Activated CD4-positive, alpha-beta T cell treated with anti-CD3 and anti-CD28 coated beads, Interleukin-2, amount 10 ng/mL, durations not matched to agents 24 days and 14 days (primary cell): ENCODE measurements around the gene COMMD4. TPM values are rescaled to one million over a fixed set of nuclear protein-coding genes. Genes with fewer than 3 reads are reported as not detected.

ENCODE experiments used
- DNase-seq: peaks from one replicate; pipeline ENCODE4 v3.0.0; 2022
- H3K27ac Mint-ChIP-seq: one replicate; pipeline ENCODE4 v1.8.0; 2022; ENCODE audit warnings: mild to moderate bottlenecking, mixed read lengths
- H3K27me3 Mint-ChIP-seq: one replicate; pipeline ENCODE4 v1.8.0; 2022; ENCODE audit warnings: mixed read lengths
- H3K36me3 Mint-ChIP-seq: one replicate; pipeline ENCODE4 v1.8.0; 2022; ENCODE audit warnings: low read depth, mild to moderate bottlenecking, mixed read lengths
- H3K4me1 Mint-ChIP-seq: one replicate; pipeline ENCODE4 v1.8.0; 2021; ENCODE audit warnings: mixed read lengths
- H3K4me3 Mint-ChIP-seq: one replicate; pipeline ENCODE4 v1.8.0; 2022; ENCODE audit warnings: mild to moderate bottlenecking, moderate library complexity, mixed read lengths
- H3K9me3 Mint-ChIP-seq: one replicate; pipeline ENCODE4 v1.8.0; 2021; ENCODE audit warnings: mixed read lengths
- intact Hi-C: fragments of 100-400 bp; cut with micrococcal nuclease; formaldehyde crosslinking; loops from one replicate; pipeline ENCODE4 v1.15.1; 2023
- total RNA-seq: library from RNA; stranded (reverse); gene quantifications from 2 replicates; pipeline ENCODE4 v1.2.3, GENCODE V29; 2022

COMMD4 gene
- total RNA-seq, 1 donor from 2014 or later, result 86.7 TPM

- Mint-ChIP-seq H3K4me3 (no peak overlapping the region), H3K27ac (no peak overlapping the region), H3K36me3 (peaks cover 22% of the 10 kb centered on the region), H3K27me3 (no peaks in the 10 kb centered on the region), H3K4me1 (no peaks in the 10 kb centered on the region), H3K9me3 (no peaks in the 10 kb centered on the region)
- no peak for DNase-seq
- intact Hi-C loops, result no loop called here
Observed at GRCh38 chr15:75356006-75356405, 20.1 kb downstream of the COMMD4 start.

GRCh38 chr15:75356517-75356916, 20.7 kb downstream of the COMMD4 start:
- intact Hi-C loops, result no loop called here
- no peak for DNase-seq
- Mint-ChIP-seq H3K27ac (no peak overlapping the region), H3K4me3 (no peak overlapping the region), H3K9me3 (no peaks in the 10 kb centered on the region), H3K4me1 (no peaks in the 10 kb centered on the region), H3K27me3 (no peaks in the 10 kb centered on the region), H3K36me3 (peaks cover 23% of the 10 kb centered on the region)

- Mint-ChIP-seq H3K27ac (no peak overlapping the region), H3K4me3 (no peak overlapping the region), H3K36me3 (peaks cover 20% of the 10 kb centered on the region), H3K27me3 (no peaks in the 10 kb centered on the region), H3K9me3 (no peaks in the 10 kb centered on the region), H3K4me1 (no peaks in the 10 kb centered on the region)
- DNase-seq, result no peak
- intact Hi-C loops, result no loop called here
Observed at GRCh38 chr15:75357976-75358673, 22.3 kb downstream of the COMMD4 start.

GRCh38 chr15:75358771-75359536, 23.1 kb downstream of the COMMD4 start:
- no peak overlapping the region for H3K4me3 Mint-ChIP-seq
- H3K27ac Mint-ChIP-seq, result no peak overlapping the region

GRCh38 chr15:75359537-75360250, 23.8 kb downstream of the COMMD4 start:
- Mint-ChIP-seq H3K4me1 (no peaks in the 10 kb centered on the region), H3K36me3 (peaks cover 26% of the 10 kb centered on the region), H3K27me3 (no peaks in the 10 kb centered on the region), H3K27ac (no peak overlapping the region), H3K4me3 (no peak overlapping the region), H3K9me3 (no peaks in the 10 kb centered on the region)
- DNase-seq, result no peak
- intact Hi-C loops, result no loop called here

More at GRCh38 chr15:75358771-75359536, 23.1 kb downstream of the COMMD4 start:
- no peaks in the 10 kb centered on the region for H3K27me3 Mint-ChIP-seq
- peaks cover 20% of the 10 kb centered on the region for H3K36me3 Mint-ChIP-seq
- no peaks in the 10 kb centered on the region for H3K9me3 Mint-ChIP-seq
- no peak for DNase-seq
- no peaks in the 10 kb centered on the region for H3K4me1 Mint-ChIP-seq
- intact Hi-C loops, result no loop called here

GRCh38 chr15:75360391-75360790, 24.5 kb downstream of the COMMD4 start:
- H3K27me3 Mint-ChIP-seq, result no peaks in the 10 kb centered on the region
- no peak overlapping the region for H3K4me3 Mint-ChIP-seq
- peaks cover 30% of the 10 kb centered on the region for H3K36me3 Mint-ChIP-seq
- no peaks in the 10 kb centered on the region for H3K9me3 Mint-ChIP-seq
- intact Hi-C loops, result no loop called here
- DNase-seq, result no peak
- peaks cover 1% of the 10 kb centered on the region for H3K4me1 Mint-ChIP-seq
- H3K27ac Mint-ChIP-seq, result no peak overlapping the region

GRCh38 chr15:75360856-75361255, 25.0 kb downstream of the COMMD4 start:
- no peaks in the 10 kb centered on the region for H3K9me3 Mint-ChIP-seq
- no peak overlapping the region for H3K27ac Mint-ChIP-seq
- peaks cover 1% of the 10 kb centered on the region for H3K4me1 Mint-ChIP-seq
- intact Hi-C loops, result no loop called here
- no peak for DNase-seq
- no peak overlapping the region for H3K4me3 Mint-ChIP-seq
- peaks cover 32% of the 10 kb centered on the region for H3K36me3 Mint-ChIP-seq
- H3K27me3 Mint-ChIP-seq, result no peaks in the 10 kb centered on the region

- Mint-ChIP-seq H3K4me3 (no peak overlapping the region), H3K27ac (no peak overlapping the region), H3K4me1 (peaks cover 1% of the 10 kb centered on the region), H3K36me3 (peaks cover 30% of the 10 kb centered on the region), H3K9me3 (no peaks in the 10 kb centered on the region), H3K27me3 (no peaks in the 10 kb centered on the region)
- intact Hi-C loops, result no loop called here
- DNase-seq, result no peak
Observed at GRCh38 chr15:75361361-75361988, 25.6 kb downstream of the COMMD4 start.

- Mint-ChIP-seq H3K4me3 (no peak overlapping the region), H3K36me3 (peaks cover 30% of the 10 kb centered on the region), H3K9me3 (no peaks in the 10 kb centered on the region), H3K27ac (no peak overlapping the region), H3K4me1 (peaks cover 4% of the 10 kb centered on the region), H3K27me3 (no peaks in the 10 kb centered on the region)
- intact Hi-C loops, result no loop called here
- DNase-seq, result no peak
Observed at GRCh38 chr15:75361989-75362641, 26.3 kb downstream of the COMMD4 start.

- no peak overlapping the region for H3K4me3 Mint-ChIP-seq
- no peak overlapping the region for H3K27ac Mint-ChIP-seq
- H3K9me3 Mint-ChIP-seq, result no peaks in the 10 kb centered on the region
- no peak for DNase-seq
- H3K27me3 Mint-ChIP-seq, result no peaks in the 10 kb centered on the region
- H3K4me1 Mint-ChIP-seq, result peaks cover 8% of the 10 kb centered on the region
- intact Hi-C loops, result no loop called here
- H3K36me3 Mint-ChIP-seq, result peaks cover 30% of the 10 kb centered on the region
Observed at GRCh38 chr15:75362642-75363249, 26.9 kb downstream of the COMMD4 start.

- Mint-ChIP-seq H3K27me3 (no peaks in the 10 kb centered on the region), H3K9me3 (no peaks in the 10 kb centered on the region), H3K36me3 (peaks cover 30% of the 10 kb centered on the region), H3K27ac (no peak overlapping the region), H3K4me3 (no peak overlapping the region), H3K4me1 (peaks cover 11% of the 10 kb centered on the region)
- DNase-seq, result no peak
- intact Hi-C loops, result no loop called here
Observed at GRCh38 chr15:75363786-75364185, 27.9 kb downstream of the COMMD4 start.

GRCh38 chr15:75364881-75365280, 29.0 kb downstream of the COMMD4 start:
- Mint-ChIP-seq H3K27me3 (no peaks in the 10 kb centered on the region), H3K27ac (no peak overlapping the region), H3K9me3 (no peaks in the 10 kb centered on the region), H3K36me3 (peaks cover 30% of the 10 kb centered on the region), H3K4me3 (no peak overlapping the region), H3K4me1 (peaks cover 22% of the 10 kb centered on the region)
- DNase-seq, result no peak
- intact Hi-C loops, result loop anchor here (5.0 kb wide), 1 partner anchor 428 kb away; the partner anchor contains the start of gene COX5A

GRCh38 chr15:75366163-75366562, 30.3 kb downstream of the COMMD4 start:
- Mint-ChIP-seq H3K36me3 (peaks cover 33% of the 10 kb centered on the region), H3K4me1 (peaks cover 24% of the 10 kb centered on the region), H3K27me3 (no peaks in the 10 kb centered on the region), H3K9me3 (no peaks in the 10 kb centered on the region), H3K27ac (no peak overlapping the region), H3K4me3 (no peak overlapping the region)
- intact Hi-C loops, result loop anchor here (5.0 kb wide), 1 partner anchor 429 kb away; the partner anchor contains the start of gene COX5A
- DNase-seq, result no peak
